ENCODE measurements around the gene NEK1. TPM values are rescaled to one million over a fixed set of nuclear protein-coding genes. Genes with fewer than 3 reads are reported as not detected.

Gene NEK1
- total and polyA plus RNA-seq, 12 donors: 3.6 to 18.6 (median 15.0) TPM

DNA sequence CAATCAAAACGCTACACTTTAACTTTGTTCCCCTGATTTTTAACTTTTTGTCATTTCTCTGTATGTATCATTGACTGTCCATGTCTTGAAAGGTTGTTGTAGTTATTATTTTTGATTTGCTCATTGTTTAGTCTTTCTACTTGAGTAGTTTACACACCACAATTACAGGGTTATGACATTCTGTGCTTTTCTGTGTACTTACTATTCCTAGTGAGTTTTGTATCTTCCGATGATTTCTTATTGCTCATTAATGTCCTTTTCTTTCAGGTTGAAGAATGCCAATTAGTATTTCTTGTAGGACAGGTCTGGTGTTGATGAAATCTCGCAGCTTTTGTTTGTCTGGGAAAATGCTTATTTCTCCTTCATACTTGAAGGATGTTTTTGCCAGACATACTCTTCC is 252.4 kb downstream of the NEK1 start:
- peaks cover 0 to 12% (median 0%) of the 10 kb centered on the region in 9 donors for H3K4me1 ChIP-seq
- 85 to 89% methylated on average over 3 of the region's 3 CpGs for WGBS, 2 donors
- peaks cover 0 to 8% (median 0%) of the 10 kb centered on the region in 11 donors for H3K9me3 ChIP-seq
- H3K27me3 ChIP-seq: no peaks in the 10 kb centered on the region
- intact Hi-C loops (cut with DNase I): no loop called here
- no peak for ATAC-seq
- DNase-seq: no peak
- TF ChIP-seq, protein P1, sequence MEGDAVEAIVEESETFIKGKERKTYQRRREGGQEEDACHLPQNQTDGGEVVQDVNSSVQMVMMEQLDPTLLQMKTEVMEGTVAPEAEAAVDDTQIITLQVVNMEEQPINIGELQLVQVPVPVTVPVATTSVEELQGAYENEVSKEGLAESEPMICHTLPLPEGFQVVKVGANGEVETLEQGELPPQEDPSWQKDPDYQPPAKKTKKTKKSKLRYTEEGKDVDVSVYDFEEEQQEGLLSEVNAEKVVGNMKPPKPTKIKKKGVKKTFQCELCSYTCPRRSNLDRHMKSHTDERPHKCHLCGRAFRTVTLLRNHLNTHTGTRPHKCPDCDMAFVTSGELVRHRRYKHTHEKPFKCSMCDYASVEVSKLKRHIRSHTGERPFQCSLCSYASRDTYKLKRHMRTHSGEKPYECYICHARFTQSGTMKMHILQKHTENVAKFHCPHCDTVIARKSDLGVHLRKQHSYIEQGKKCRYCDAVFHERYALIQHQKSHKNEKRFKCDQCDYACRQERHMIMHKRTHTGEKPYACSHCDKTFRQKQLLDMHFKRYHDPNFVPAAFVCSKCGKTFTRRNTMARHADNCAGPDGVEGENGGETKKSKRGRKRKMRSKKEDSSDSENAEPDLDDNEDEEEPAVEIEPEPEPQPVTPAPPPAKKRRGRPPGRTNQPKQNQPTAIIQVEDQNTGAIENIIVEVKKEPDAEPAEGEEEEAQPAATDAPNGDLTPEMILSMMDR (IDR thresholded peaks at IDR 0.05): no peak
- H3K36me3 ChIP-seq: no peaks in the 10 kb centered on the region
- H3K4me3 ChIP-seq: no peak overlapping the region
- no peak overlapping the region for H3K27ac ChIP-seq

DNA sequence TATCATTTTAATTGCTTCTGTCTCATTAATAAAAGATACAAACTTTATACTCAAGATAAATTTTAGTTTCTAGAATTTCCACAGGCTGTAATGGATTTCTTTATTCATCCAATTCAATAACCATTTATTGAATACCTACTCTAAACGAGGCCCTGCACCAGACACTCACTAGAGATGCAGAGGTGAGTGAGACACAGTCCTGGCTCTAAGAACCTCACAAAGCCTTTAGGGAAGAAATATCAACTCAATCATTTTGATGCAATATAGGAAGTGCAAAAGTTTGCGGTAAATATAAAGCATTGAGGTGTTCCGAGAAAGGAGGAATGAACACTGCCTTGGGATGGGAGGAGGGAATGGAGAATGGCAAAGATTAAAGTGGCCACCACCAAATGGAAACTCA is 260.0 kb downstream of the NEK1 start:
- Histone ChIP-seq H3K9me3 (peaks cover 0 to 8% (median 0%) of the 10 kb centered on the region in 11 donors), H3K4me1 (peaks cover 0 to 11% (median 0%) of the 10 kb centered on the region in 9 donors), H3K27ac (no peak overlapping the region), H3K27me3 (no peaks in the 10 kb centered on the region), H3K4me3 (no peak overlapping the region), H3K36me3 (no peaks in the 10 kb centered on the region)
- WGBS, 2 donors: 72 to 78% methylated on average over 3 of the region's 3 CpGs
- TF ChIP-seq, protein P1 (IDR thresholded peaks at IDR 0.05): no peak
- DNase-seq: no peak
- intact Hi-C loops (cut with DNase I): no loop called here
- ATAC-seq: peak in 3 of 8 donors; percentile 46 to 57 (median 54)

DNA sequence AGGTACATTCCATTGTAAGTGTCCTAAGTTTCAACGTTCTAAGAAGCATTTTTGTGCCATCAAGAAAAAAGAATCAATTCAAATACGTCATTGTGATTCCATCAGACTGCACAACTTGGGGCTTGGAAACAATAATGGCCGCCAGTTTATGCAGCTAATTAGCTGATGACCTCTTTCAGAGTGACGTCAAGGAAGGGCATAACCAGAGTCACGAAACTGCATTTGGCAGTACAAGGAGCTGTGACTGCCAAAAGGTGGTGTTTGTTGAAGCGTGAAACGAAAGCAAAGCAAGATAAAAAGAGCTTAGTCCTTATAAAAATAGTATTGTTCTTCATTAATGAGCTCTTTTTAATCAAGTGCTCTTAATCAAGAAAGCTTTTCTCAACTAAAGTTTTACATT is 260.5 kb downstream of the NEK1 start:
- peak; percentile 58 to 97 (median 94) for ATAC-seq
- peaks cover 0 to 11% (median 0%) of the 10 kb centered on the region in 9 donors for H3K4me1 ChIP-seq
- WGBS, 2 donors: 21 to 26% methylated on average over 7 of the region's 7 CpGs
- peak in 1 of 2 donors; percentile 60 for DNase-seq
- no peaks in the 10 kb centered on the region for H3K27me3 ChIP-seq
- H3K27ac ChIP-seq: no peak overlapping the region
- no peak overlapping the region for H3K4me3 ChIP-seq
- TF ChIP-seq, protein P1 (IDR thresholded peaks at IDR 0.05): no peak
- H3K9me3 ChIP-seq: peaks cover 0 to 8% (median 0%) of the 10 kb centered on the region in 11 donors
- H3K36me3 ChIP-seq: no peaks in the 10 kb centered on the region
- intact Hi-C loops (cut with DNase I): no loop called here

DNA sequence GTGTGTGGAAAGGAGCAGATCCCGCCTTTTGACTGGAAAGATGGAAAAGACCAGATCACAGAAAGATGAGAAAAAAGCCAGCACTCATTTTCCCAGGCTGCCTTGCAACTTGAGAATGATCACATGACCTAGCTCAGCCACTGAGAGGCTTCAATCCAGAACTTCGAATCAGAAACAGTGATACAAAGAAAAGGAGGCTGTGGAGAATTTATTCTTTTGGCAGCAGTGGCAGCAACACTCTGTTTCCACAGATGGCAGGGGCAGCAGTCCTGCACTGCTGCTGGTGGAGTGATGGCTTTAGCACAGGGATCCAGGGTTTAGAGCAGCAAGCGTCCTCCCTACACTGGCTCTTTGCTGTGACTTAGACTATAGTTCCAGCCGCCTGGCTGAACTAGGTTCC is 263.8 kb downstream of the NEK1 start:
- Histone ChIP-seq H3K4me3 (no peak overlapping the region), H3K36me3 (no peaks in the 10 kb centered on the region), H3K27ac (no peak overlapping the region), H3K4me1 (peaks cover 0 to 11% (median 0%) of the 10 kb centered on the region in 9 donors), H3K27me3 (no peaks in the 10 kb centered on the region), H3K9me3 (no peaks in the 10 kb centered on the region)
- TF ChIP-seq, protein P1 (IDR thresholded peaks at IDR 0.05): no peak
- WGBS, 2 donors: 80 to 92% methylated on average over 4 of the region's 4 CpGs
- no peak for DNase-seq
- ATAC-seq: no peak
- intact Hi-C loops (cut with DNase I): no loop called here
